HEK293 (cell line): Measurements from ENCODE around the gene XKR3.

Source experiments
- ATF2 ChIP-seq: fragments of 450-650 bp; formaldehyde crosslinking; IDR thresholded peaks from 2 replicates; pipeline ENCODE4 v1.5.1; 2016; ENCODE audit warnings: missing biosample characterization, missing genetic modification characterization, low read depth
- CTCF ChIP-seq: fragments of 450-650 bp; formaldehyde crosslinking; IDR thresholded peaks from 2 replicates; pipeline ENCODE4 v1.5.1; 2016; ENCODE audit warnings: missing biosample characterization, missing genetic modification characterization
- KLF8 ChIP-seq: fragments of 450-650 bp; formaldehyde crosslinking; IDR thresholded peaks from 2 replicates; pipeline ENCODE4 v1.5.1; 2016; ENCODE audit warnings: missing biosample characterization, missing genetic modification characterization
- MZF1 ChIP-seq: fragments of 450-650 bp; formaldehyde crosslinking; IDR thresholded peaks from 2 replicates; pipeline ENCODE4 v1.5.1; 2017; ENCODE audit warnings: missing biosample characterization, missing genetic modification characterization, borderline replicate concordance
- ZNF138 ChIP-seq: fragments of 450-650 bp; formaldehyde crosslinking; IDR thresholded peaks from 2 replicates; pipeline ENCODE4 v1.5.1; 2016; ENCODE audit warnings: missing biosample characterization, missing genetic modification characterization, borderline replicate concordance
- ZNF335 ChIP-seq: fragments of 450-650 bp; formaldehyde crosslinking; conservative IDR thresholded peaks from 2 replicates; pipeline ENCODE4 v1.5.1; 2016; ENCODE audit warnings: missing biosample characterization, missing genetic modification characterization
- TF ChIP-seq, protein P1 (sequence below): fragments of 450-650 bp; formaldehyde crosslinking; IDR thresholded peaks from 2 replicates; pipeline ENCODE4 v1.5.1; 2016; ENCODE audit warnings: missing biosample characterization, missing genetic modification characterization
- TF ChIP-seq, protein P2 (sequence below): fragments of 450-650 bp; formaldehyde crosslinking; IDR thresholded peaks from 2 replicates; pipeline ENCODE4 v1.5.1; 2016; ENCODE audit warnings: missing biosample characterization, missing genetic modification characterization

DNA sequence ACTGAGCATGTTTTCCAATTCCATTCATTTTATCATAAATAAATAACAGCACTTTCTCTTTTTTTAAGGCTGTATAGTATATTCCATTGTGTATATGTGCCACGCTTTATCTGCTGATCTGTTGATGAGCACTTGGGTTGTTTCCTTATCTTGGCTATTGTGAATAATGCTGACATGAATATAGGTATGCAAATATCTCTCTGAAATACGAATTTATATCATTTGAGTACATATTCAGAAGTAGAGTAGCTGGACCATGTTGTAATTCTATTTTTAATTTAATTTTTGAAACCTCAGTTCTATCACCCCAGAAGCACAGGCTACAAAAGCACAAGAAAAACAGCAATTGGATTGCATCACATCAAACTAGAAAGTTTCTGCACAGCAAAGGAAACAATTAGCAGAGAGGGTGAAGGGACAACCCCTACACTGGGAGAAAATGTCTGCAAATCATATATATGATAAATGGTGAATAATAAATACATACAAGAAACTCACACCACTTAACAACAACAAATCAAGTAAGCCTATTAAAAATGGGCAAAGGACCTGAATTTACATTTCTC lies 43.4 kb downstream of the XKR3 start:
- TF ChIP-seq CTCF (tag by site-specific recombination) (no peak), KLF8 (tag by site-specific recombination) (no peak), ATF2 (tag by site-specific recombination) (no peak), MZF1 (tag by site-specific recombination) (no peak), ZNF335 (tag by site-specific recombination) (no peak), ZNF138 (tag by site-specific recombination) (no peak)
- TF ChIP-seq, protein P1, sequence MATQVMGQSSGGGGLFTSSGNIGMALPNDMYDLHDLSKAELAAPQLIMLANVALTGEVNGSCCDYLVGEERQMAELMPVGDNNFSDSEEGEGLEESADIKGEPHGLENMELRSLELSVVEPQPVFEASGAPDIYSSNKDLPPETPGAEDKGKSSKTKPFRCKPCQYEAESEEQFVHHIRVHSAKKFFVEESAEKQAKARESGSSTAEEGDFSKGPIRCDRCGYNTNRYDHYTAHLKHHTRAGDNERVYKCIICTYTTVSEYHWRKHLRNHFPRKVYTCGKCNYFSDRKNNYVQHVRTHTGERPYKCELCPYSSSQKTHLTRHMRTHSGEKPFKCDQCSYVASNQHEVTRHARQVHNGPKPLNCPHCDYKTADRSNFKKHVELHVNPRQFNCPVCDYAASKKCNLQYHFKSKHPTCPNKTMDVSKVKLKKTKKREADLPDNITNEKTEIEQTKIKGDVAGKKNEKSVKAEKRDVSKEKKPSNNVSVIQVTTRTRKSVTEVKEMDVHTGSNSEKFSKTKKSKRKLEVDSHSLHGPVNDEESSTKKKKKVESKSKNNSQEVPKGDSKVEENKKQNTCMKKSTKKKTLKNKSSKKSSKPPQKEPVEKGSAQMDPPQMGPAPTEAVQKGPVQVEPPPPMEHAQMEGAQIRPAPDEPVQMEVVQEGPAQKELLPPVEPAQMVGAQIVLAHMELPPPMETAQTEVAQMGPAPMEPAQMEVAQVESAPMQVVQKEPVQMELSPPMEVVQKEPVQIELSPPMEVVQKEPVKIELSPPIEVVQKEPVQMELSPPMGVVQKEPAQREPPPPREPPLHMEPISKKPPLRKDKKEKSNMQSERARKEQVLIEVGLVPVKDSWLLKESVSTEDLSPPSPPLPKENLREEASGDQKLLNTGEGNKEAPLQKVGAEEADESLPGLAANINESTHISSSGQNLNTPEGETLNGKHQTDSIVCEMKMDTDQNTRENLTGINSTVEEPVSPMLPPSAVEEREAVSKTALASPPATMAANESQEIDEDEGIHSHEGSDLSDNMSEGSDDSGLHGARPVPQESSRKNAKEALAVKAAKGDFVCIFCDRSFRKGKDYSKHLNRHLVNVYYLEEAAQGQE, result no peak
- TF ChIP-seq, protein P2, sequence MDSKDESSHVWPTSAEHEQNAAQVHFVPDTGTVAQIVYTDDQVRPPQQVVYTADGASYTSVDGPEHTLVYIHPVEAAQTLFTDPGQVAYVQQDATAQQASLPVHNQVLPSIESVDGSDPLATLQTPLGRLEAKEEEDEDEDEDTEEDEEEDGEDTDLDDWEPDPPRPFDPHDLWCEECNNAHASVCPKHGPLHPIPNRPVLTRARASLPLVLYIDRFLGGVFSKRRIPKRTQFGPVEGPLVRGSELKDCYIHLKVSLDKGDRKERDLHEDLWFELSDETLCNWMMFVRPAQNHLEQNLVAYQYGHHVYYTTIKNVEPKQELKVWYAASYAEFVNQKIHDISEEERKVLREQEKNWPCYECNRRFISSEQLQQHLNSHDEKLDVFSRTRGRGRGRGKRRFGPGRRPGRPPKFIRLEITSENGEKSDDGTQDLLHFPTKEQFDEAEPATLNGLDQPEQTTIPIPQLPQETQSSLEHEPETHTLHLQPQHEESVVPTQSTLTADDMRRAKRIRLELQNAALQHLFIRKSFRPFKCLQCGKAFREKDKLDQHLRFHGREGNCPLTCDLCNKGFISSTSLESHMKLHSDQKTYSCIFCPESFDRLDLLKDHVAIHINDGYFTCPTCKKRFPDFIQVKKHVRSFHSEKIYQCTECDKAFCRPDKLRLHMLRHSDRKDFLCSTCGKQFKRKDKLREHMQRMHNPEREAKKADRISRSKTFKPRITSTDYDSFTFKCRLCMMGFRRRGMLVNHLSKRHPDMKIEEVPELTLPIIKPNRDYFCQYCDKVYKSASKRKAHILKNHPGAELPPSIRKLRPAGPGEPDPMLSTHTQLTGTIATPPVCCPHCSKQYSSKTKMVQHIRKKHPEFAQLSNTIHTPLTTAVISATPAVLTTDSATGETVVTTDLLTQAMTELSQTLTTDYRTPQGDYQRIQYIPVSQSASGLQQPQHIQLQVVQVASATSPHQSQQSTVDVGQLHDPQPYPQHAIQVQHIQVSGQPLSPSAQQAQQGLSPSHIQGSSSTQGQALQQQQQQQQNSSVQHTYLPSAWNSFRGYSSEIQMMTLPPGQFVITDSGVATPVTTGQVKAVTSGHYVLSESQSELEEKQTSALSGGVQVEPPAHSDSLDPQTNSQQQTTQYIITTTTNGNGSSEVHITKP (tag by site-specific recombination), result no peak
